Colonic mucosa (tissue), 4 donors: ENCODE data around the gene EPHA1. TPM values are rescaled to one million over a fixed set of nuclear protein-coding genes. Genes with fewer than 3 reads are reported as not detected.

ENCODE experiments used
- DNase-seq: peaks from one replicate; pipeline ENCODE4 v3.0.0-alpha.2; 2020
- H3K27ac ChIP-seq: fragments of 200-600 bp; one replicate; pipeline ENCODE4 v1.8.0; 2021
- H3K27me3 ChIP-seq: fragments of 200-600 bp; one replicate; pipeline ENCODE4 v1.8.0; 2021
- H3K36me3 ChIP-seq: fragments of 200-600 bp; one replicate; pipeline ENCODE4 v1.8.0; 2021
- H3K4me1 ChIP-seq: fragments of 200-600 bp; one replicate; pipeline ENCODE4 v1.8.0; 2021; ENCODE audit warnings: mild to moderate bottlenecking
- H3K4me3 ChIP-seq: fragments of 200-600 bp; one replicate; pipeline ENCODE4 v1.8.0; 2021
- H3K9ac ChIP-seq, 2 donors: one replicate each; pipeline ENCODE4 v1.7.0; 2013; ENCODE audit warnings: control low read depth in 2 of 2, low read depth in 2 of 2, low read length in 2 of 2
- H3K9me3 ChIP-seq: fragments of 200-600 bp; one replicate; pipeline ENCODE4 v1.8.0; 2021
- CTCF ChIP-seq: fragments of 200-600 bp; IDR thresholded peaks from one replicate; pipeline ENCODE4 v1.8.0; 2022; ENCODE audit warnings: antibody characterized with exemption, mild to moderate bottlenecking
- intact Hi-C: fragments of 100-400 bp; cut with DNase I; formaldehyde crosslinking; loops from one replicate; pipeline ENCODE4 v1.14.1; 2022
- total RNA-seq, 2 donors: library from RNA; stranded (reverse); fragmentation: NEBNext Ultra II Directional in 1 of 2; extraction: Animal tissue kit (Norgen Biotek cat#: 25700) in 1 of 2; gene quantifications; one replicate each; pipeline ENCODE4 v1.2.1, GENCODE V29; 2021
- donor health status: healthy.
- donor health status: DM: no; HTN: no; CAD: no.
- donor health status: DM: no; HTN: no; CAD: no.

EPHA1 gene
- total RNA-seq, 2 donors from 2014 or later: 16.0 to 18.4 TPM

DNA sequence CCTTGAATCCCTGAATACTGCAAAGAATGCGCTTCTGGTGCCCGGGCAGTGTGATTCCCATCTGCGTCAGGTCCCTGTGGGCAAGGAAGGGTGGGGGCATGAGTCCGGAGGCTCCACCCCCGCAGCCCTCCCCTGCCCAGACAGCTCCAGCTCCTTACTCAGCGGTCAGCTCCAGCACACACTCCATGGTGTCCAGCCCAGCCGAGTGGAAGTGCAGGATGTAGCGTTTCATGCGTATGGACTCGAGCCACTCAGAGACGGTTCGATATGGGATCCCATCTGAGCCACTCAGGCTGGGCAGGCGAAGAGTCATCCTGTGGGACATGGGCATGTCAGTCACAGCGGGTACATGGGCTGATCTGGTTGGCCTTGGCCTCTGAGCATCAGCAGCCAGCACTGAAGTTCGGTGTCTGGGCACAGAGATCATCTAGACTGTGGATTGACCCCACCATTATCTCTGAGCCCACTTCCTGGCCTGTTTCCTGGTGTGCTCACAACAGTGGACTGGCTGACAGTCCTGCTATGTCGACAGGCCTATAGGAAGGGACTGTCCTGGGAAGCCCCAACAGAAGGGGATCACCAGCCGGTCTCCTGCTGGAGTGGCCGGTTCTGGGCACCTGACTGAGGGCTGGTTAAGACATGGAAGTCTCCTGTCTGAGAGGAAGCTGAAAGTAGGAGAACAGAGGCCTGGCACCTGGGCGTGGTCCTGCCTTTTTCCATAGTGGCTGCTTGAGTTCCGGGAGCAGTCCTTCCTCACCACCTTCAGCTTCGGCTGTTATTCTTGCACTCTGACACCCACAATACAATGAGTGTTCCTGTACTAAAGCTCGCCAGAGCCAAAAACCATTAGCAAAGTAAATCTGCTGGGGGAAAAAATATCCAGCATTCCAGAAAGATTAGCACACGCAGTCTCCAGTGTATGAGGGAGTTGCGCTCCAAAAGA lies 16.9 kb downstream of the EPHA1 start:
- Histone ChIP-seq H3K4me1 (peaks cover 6% of the 10 kb centered on the region), H3K9ac (peak overlapping the region in 1 of 2 donors; percentile 54), H3K9me3 (no peaks in the 10 kb centered on the region), H3K36me3 (no peaks in the 10 kb centered on the region), H3K27ac (peak overlapping the region; percentile 64), H3K4me3 (no peak overlapping the region), H3K27me3 (no peaks in the 10 kb centered on the region)
- TF ChIP-seq CTCF: no peak
- DNase-seq: peak; percentile 55
- intact Hi-C loops: no loop called here

DNA sequence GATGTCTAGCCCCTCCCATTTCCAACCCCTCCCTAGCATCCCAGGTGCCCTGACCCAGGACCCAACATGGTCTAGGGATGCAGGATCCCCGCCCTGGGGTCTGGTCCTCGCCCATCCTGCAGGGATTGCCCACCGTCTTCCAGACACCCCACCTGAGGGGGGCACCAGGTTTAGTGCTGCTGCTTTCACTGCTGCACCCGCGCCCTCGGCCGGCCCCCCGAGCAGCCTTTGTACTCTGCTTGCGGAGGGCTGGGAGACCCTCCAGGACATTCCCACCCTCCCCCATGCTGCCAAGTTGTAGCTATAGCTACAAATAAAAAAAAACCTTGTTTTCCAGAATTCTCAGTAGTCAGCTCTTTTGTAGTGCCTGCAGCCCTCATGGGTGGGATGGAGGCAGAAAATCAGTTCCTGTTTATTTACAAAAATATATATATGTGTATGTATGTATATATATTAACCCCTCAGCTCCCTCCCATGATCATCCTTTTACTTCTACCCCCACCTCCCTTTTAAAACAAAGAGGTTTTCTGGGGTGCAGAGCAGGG lies 17.8 kb downstream of the EPHA1 start:
- intact Hi-C loops: no loop called here
- no peaks in the 10 kb centered on the region for H3K27me3 ChIP-seq
- no peaks in the 10 kb centered on the region for H3K36me3 ChIP-seq
- H3K9me3 ChIP-seq: no peaks in the 10 kb centered on the region
- no peak overlapping the region for H3K27ac ChIP-seq
- H3K4me1 ChIP-seq: peaks cover 6% of the 10 kb centered on the region
- TF ChIP-seq CTCF: no peak
- no peak overlapping the region for H3K4me3 ChIP-seq
- DNase-seq: no peak
- H3K9ac ChIP-seq: no peak overlapping the region

- no peak overlapping the region for H3K4me3 ChIP-seq
- no peaks in the 10 kb centered on the region for H3K9me3 ChIP-seq
- no peak overlapping the region for H3K27ac ChIP-seq
- DNase-seq: no peak
- TF ChIP-seq CTCF: no peak
- intact Hi-C loops: no loop called here
- peaks cover 6% of the 10 kb centered on the region for H3K4me1 ChIP-seq
- H3K27me3 ChIP-seq: no peaks in the 10 kb centered on the region
- H3K9ac ChIP-seq: no peak overlapping the region
- H3K36me3 ChIP-seq: no peaks in the 10 kb centered on the region
These were observed 18.4 kb downstream of the EPHA1 start for GRCh38 chr7:143390104-143390772.

DNA sequence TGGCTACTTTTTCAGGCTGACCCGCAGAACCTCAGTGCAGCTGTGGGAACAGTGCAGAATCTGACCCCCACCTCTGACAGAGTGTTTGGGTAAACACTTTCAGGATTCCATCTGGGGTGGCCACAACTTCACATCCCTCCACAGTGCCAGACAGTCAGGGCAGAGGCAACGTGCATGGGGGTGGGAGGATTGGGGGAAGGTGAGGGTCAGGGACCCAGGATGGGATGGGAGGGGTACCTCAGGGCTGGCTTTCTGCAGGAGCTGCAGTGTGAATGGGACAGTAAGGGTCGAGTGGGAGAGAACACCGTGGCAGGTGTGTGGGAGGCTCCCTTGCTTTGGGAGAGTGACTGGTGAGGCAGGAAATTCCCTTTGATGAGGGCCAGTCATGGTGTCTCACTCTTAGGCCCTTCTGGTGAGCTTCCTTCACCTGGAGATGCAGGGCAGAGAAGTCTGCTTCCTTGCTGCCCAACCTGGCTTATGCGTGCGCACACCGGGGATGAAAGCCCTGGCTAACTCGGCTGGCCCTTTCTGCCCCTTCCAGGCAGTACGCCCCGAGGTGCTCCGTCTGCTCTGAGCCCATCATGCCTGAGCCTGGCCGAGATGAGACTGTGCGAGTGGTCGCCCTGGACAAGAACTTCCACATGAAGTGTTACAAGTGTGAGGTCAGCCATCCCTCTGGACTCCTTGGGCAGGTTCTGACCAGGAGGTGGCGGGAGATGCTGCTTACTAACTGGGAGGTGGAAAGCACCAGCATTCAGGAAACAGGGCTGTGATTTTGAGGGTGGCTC lies 19.1 kb downstream of the EPHA1 start:
- peaks cover 6% of the 10 kb centered on the region for H3K4me1 ChIP-seq
- H3K36me3 ChIP-seq: no peaks in the 10 kb centered on the region
- H3K4me3 ChIP-seq: no peak overlapping the region
- H3K9ac ChIP-seq: no peak overlapping the region
- H3K27ac ChIP-seq: no peak overlapping the region
- no peak for TF ChIP-seq CTCF
- DNase-seq: no peak
- H3K9me3 ChIP-seq: no peaks in the 10 kb centered on the region
- no peaks in the 10 kb centered on the region for H3K27me3 ChIP-seq
- intact Hi-C loops: loop anchor here (10.0 kb wide), 1 partner anchor 125 kb away; the partner anchor contains the start of gene GSTK1
